Activated CD8-positive, alpha-beta T cell treated with anti-CD3 and anti-CD28 coated beads for 36 hours (primary cell): ENCODE measurements around the gene SNCG. TPM values are rescaled to one million over a fixed set of nuclear protein-coding genes. Genes with fewer than 3 reads are reported as not detected.

Experiments used
- ATAC-seq: fragments of 200-7000 bp; cut with Tn5 transposase; one replicate; pipeline ENCODE4 v1.10.0; 2021; ENCODE audit warnings: mild to moderate bottlenecking, moderate library complexity
- CTCF ChIA-PET: fragments of 350-600 bp; sonication (Branson Sonifier 250); formaldehyde crosslinking; loops from one replicate; lab custom pipeline; 2021; ENCODE audit warnings: antibody characterized with exemption; lab: Charles Lee
- POLR2A ChIA-PET: fragments of 350-600 bp; sonication (Branson Sonifier 250); formaldehyde crosslinking; loops from one replicate; lab custom pipeline; 2021; ENCODE audit warnings: antibody characterized with exemption; lab: Charles Lee
- DNase-seq: peaks from one replicate; pipeline ENCODE4 v3.0.0-alpha.2; 2020
- H3K27ac Mint-ChIP-seq: one replicate; pipeline ENCODE4 v1.8.0; 2021; ENCODE audit warnings: mild to moderate bottlenecking, mixed read lengths
- H3K27me3 Mint-ChIP-seq: one replicate; pipeline ENCODE4 v1.8.0; 2021; ENCODE audit warnings: mixed read lengths
- H3K36me3 Mint-ChIP-seq: one replicate; pipeline ENCODE4 v1.8.0; 2021; ENCODE audit warnings: low read depth, mixed read lengths
- H3K4me1 Mint-ChIP-seq: one replicate; pipeline ENCODE4 v1.8.0; 2021; ENCODE audit warnings: low read depth, mixed read lengths
- H3K4me3 Mint-ChIP-seq: one replicate; pipeline ENCODE4 v1.8.0; 2021; ENCODE audit warnings: mild to moderate bottlenecking, moderate library complexity, mixed read lengths
- H3K9me3 Mint-ChIP-seq: one replicate; pipeline ENCODE4 v1.8.0; 2021; ENCODE audit warnings: mixed read lengths
- intact Hi-C: fragments of 100-400 bp; cut with micrococcal nuclease; formaldehyde crosslinking; loops from one replicate; pipeline ENCODE4 v1.10.0; 2022
- total RNA-seq, 2 experiments: library from RNA; stranded (reverse); gene quantifications; one replicate each; pipeline ENCODE4 v1.2.3, GENCODE V29; 2021
- TF ChIP-seq, protein P1 (sequence below): fragments of 200-600 bp; IDR thresholded peaks from one replicate; pipeline ENCODE4 v1.8.0; 2022; ENCODE audit warnings: antibody characterized with exemption, mild to moderate bottlenecking

SNCG gene
- total RNA-seq, 2 experiments from 2014 or later = not detected

DNA sequence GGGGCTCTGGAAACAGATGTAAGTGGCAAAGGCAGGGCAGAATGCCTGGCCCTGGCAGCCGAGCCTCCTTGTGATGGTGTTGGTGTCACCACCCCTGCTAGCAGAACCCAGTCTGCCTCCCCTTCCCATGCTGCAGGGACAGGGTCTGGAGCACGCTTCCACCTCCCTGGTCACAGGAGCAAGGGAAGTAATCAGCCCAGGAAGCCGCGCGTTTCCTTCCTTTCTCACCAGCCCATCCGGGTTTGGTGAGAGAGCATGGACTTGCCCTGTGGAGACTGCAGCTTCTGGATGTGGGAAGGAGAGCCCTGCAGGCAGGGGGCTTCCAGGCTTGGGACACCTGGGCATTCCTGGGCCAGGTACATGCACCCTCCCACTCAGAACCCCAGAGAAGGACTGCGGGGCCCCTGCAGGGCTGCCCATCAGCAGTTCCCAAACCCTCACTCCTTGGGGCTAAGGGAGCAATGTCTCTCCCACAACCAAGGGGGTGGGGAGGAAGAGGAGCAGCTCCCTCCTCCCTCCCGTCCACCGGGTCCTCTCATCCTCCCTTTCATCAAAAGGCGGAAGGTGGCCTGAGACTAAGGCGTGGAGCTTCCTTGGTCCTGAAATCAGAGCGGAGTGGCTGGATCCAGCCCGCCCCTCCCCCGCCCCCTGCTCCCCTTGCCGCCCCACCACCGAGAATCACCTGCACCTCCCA is 2.8 kb upstream of the SNCG start:
- ChIA-PET POLR2A (interaction anchor here (1.0 kb wide), 1 partner anchor 10 kb away, joined by 4 read pairs; no protein-coding TSS in a partner anchor), CTCF (interaction anchor here (1.6 to 6.0 kb wide), 3 partner anchors 11 to 15 kb away, joined by 5 to 30 read pairs (median 6); no protein-coding TSS in a partner anchor)
- ATAC-seq (no peak), DNase-seq (no peak)
- TF ChIP-seq, protein P1, sequence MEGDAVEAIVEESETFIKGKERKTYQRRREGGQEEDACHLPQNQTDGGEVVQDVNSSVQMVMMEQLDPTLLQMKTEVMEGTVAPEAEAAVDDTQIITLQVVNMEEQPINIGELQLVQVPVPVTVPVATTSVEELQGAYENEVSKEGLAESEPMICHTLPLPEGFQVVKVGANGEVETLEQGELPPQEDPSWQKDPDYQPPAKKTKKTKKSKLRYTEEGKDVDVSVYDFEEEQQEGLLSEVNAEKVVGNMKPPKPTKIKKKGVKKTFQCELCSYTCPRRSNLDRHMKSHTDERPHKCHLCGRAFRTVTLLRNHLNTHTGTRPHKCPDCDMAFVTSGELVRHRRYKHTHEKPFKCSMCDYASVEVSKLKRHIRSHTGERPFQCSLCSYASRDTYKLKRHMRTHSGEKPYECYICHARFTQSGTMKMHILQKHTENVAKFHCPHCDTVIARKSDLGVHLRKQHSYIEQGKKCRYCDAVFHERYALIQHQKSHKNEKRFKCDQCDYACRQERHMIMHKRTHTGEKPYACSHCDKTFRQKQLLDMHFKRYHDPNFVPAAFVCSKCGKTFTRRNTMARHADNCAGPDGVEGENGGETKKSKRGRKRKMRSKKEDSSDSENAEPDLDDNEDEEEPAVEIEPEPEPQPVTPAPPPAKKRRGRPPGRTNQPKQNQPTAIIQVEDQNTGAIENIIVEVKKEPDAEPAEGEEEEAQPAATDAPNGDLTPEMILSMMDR = no peak
- Mint-ChIP-seq H3K4me3 (no peak overlapping the region), H3K36me3 (no peaks in the 10 kb centered on the region), H3K27ac (no peak overlapping the region), H3K27me3 (no peaks in the 10 kb centered on the region), H3K9me3 (peaks cover 15% of the 10 kb centered on the region), H3K4me1 (peaks cover under 1% of the 10 kb centered on the region)
- intact Hi-C loops = no loop called here

DNA sequence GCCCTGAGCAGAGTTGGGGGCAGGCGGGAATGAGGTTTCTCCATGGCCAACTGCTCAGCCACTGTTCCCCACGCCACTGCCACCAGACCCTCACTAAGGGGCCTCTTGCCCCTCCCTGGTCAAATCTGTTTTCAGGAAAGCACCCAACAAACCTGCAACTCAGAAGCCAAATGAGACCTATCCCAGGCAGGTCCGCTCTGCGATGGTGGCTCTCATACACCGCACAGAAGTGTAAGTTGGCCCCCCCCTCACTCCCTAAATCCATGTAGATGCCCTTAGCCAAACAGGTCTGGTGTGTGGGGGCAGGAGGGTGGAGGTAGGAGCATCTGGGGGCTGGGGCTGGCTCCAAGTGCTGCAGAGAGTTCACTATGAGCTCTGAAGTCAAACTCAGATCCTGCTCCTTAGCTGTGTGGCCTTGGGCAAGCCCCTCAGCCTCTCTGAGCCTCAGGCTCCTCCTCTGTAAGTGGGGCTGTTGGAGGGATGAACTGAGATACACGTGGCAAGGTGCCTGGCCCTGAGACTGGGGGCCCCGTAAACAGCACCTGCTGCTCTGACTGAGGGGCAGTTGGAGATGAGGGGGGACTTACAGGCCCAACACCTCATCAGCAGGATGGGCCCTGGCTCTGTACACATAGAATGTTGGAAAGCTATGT is 2.1 kb upstream of the SNCG start:
- ATAC-seq (no peak), DNase-seq (no peak)
- Mint-ChIP-seq H3K27me3 (no peaks in the 10 kb centered on the region), H3K4me1 (no peaks in the 10 kb centered on the region), H3K4me3 (no peak overlapping the region), H3K27ac (no peak overlapping the region), H3K9me3 (peaks cover 15% of the 10 kb centered on the region), H3K36me3 (no peaks in the 10 kb centered on the region)
- intact Hi-C loops = no loop called here
- TF ChIP-seq, protein P1 = no peak
- POLR2A ChIA-PET = interaction anchor here (1.0 kb wide), 1 partner anchor 11 kb away, joined by 4 read pairs; no protein-coding TSS in a partner anchor
- CTCF ChIA-PET = interaction anchor here (1.6 to 6.0 kb wide), 3 partner anchors 10 to 16 kb away, joined by 5 to 30 read pairs (median 6); no protein-coding TSS in a partner anchor

DNA sequence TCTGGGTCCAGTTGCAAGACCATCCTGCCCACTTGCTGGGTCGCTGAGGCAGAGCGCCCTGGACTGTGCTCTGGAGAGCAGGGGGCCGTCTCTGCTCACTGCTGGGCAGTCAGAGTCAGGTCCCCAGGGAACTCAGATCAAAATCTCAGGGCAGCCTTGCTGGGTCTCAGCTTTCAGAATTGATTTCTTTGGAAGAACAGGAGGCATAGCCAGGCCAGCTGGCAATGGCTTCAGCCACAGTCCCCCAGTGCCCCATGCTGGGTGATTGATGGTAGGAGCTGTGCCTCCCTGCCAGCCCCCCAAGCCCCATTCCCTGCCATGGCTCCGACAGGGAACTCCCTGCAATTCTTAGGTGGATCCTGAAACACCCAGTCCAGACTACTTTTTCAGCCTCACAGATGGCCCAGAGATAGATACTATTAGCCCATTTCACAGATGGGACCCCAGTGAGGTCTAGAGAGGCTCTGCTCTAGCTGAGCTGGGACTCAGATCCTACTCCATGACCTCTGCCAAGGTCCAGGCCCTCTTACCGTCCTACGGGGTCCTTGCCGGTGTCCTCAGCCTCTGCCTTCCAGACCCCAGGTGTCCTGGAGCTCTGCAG is 1.5 kb upstream of the SNCG start:
- CTCF ChIA-PET = interaction anchor here (1.6 to 6.0 kb wide), 3 partner anchors 9 to 16 kb away, joined by 5 to 30 read pairs (median 6); no protein-coding TSS in a partner anchor
- POLR2A ChIA-PET = interaction anchor here (1.5 kb wide), 1 partner anchor 11 kb away, joined by 3 read pairs; the partner anchor contains the start of gene ADIRF
- Mint-ChIP-seq H3K36me3 (no peaks in the 10 kb centered on the region), H3K27ac (no peak overlapping the region), H3K27me3 (no peaks in the 10 kb centered on the region), H3K4me1 (no peaks in the 10 kb centered on the region), H3K9me3 (peaks cover 12% of the 10 kb centered on the region), H3K4me3 (no peak overlapping the region)
- TF ChIP-seq, protein P1 = no peak
- ATAC-seq (no peak), DNase-seq (no peak)
- intact Hi-C loops = no loop called here

DNA sequence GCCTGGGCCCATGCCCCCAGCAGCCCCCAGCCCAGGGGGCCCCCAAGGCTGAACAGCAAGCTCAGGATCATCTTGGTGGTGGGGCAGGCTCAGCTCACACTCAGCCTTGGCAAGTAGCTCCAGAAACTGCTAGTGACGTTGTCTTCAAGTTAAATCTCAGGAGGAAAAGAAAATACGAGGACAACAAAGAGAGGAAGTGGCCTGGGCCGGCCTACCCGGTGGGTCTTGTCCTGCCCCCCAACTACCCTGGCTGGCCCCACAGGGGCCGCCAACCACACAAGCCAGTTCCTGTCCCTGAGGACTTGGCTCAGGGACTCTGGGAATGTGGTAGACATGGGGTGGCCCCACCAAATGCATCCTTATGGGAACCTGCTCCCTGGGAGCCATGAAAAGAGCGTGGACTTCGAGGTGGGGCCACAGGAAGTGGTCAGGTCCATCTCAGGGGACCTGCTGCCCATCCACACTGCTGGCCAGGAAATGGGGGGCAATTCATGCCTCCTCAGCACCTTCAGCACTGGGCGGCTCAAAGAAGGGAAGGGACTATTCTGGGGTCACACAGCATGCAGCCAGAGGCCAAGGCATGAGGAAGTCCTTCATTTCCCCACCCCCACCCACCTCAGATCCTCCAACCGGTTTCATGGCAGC is 806 bp upstream of the SNCG start, which contains the start of gene MMRN2:
MMRN2 (minus strand) TSS at position 145 of the 645 bp plus-strand sequence; CDS start at position 71, 74 bp downstream.
- H3K27ac Mint-ChIP-seq = no peak within 1 kb of the TSS
- intact Hi-C loops = no loop called here
- DNase-seq (no peak), ATAC-seq (no peak)
- no peak within 1 kb of the TSS for H3K4me3 Mint-ChIP-seq
- H3K4me1 Mint-ChIP-seq = no peaks in the 10 kb centered on the region
- ChIA-PET POLR2A (interaction anchor here (1.5 kb wide), 1 partner anchor 10 kb away, joined by 3 read pairs; the partner anchor contains the start of gene ADIRF), CTCF (interaction anchor here (1.8 to 6.0 kb wide), 2 partner anchors 12 to 17 kb away, joined by 6 to 30 read pairs; no protein-coding TSS in a partner anchor)
- H3K9me3 Mint-ChIP-seq = peaks cover 7% of the 10 kb centered on the region
- no peaks in the 10 kb centered on the region for H3K36me3 Mint-ChIP-seq
- no peaks in the 10 kb centered on the region for H3K27me3 Mint-ChIP-seq
- TF ChIP-seq, protein P1 = no peak
